Liver (tissue), 3 donors: ENCODE results near the gene BRSK2.

Source experiments
- ATF3 ChIP-seq: IDR thresholded peaks from 2 replicates; pipeline ENCODE4 v1.6.1; 2016; ENCODE audit warnings: antibody characterized with exemption
- RAD21 ChIP-seq, 2 donors: IDR thresholded peaks; 2 replicates each; pipeline ENCODE4 v1.6.1; 2016; ENCODE audit warnings: antibody characterized with exemption in 2 of 2, mild to moderate bottlenecking in 2 of 2
- RXRA ChIP-seq, 2 donors: IDR thresholded peaks; 2 replicates each; pipeline ENCODE4 v1.6.1; 2017 to 2018; ENCODE audit warnings: antibody characterized with exemption in 2 of 2, mild to moderate bottlenecking in 1 of 2
- SP1 ChIP-seq: IDR thresholded peaks from 2 replicates; pipeline ENCODE4 v1.6.1; 2018; ENCODE audit warnings: antibody characterized with exemption, mild to moderate bottlenecking
- TF ChIP-seq, protein P1 (sequence below): fragments of 150-350 bp; IDR thresholded peaks from 2 replicates; pipeline ENCODE4 v1.5.1; 2017; ENCODE audit warnings: improper control_type of control experiment, low read depth, low read length; ENCODE audit not compliant: missing input control
- TF ChIP-seq, protein P2 (sequence below): IDR thresholded peaks from 2 replicates; pipeline ENCODE4 v1.6.1; 2016; ENCODE audit warnings: antibody characterized with exemption, mild to moderate bottlenecking
- donor health status: healthy.
- donor health status: healthy.

GRCh38 chr11:1450949-1451710 lies 61.4 kb downstream of the BRSK2 start:
- TF ChIP-seq, protein P1, sequence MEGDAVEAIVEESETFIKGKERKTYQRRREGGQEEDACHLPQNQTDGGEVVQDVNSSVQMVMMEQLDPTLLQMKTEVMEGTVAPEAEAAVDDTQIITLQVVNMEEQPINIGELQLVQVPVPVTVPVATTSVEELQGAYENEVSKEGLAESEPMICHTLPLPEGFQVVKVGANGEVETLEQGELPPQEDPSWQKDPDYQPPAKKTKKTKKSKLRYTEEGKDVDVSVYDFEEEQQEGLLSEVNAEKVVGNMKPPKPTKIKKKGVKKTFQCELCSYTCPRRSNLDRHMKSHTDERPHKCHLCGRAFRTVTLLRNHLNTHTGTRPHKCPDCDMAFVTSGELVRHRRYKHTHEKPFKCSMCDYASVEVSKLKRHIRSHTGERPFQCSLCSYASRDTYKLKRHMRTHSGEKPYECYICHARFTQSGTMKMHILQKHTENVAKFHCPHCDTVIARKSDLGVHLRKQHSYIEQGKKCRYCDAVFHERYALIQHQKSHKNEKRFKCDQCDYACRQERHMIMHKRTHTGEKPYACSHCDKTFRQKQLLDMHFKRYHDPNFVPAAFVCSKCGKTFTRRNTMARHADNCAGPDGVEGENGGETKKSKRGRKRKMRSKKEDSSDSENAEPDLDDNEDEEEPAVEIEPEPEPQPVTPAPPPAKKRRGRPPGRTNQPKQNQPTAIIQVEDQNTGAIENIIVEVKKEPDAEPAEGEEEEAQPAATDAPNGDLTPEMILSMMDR = no peak
- TF ChIP-seq, protein P2, sequence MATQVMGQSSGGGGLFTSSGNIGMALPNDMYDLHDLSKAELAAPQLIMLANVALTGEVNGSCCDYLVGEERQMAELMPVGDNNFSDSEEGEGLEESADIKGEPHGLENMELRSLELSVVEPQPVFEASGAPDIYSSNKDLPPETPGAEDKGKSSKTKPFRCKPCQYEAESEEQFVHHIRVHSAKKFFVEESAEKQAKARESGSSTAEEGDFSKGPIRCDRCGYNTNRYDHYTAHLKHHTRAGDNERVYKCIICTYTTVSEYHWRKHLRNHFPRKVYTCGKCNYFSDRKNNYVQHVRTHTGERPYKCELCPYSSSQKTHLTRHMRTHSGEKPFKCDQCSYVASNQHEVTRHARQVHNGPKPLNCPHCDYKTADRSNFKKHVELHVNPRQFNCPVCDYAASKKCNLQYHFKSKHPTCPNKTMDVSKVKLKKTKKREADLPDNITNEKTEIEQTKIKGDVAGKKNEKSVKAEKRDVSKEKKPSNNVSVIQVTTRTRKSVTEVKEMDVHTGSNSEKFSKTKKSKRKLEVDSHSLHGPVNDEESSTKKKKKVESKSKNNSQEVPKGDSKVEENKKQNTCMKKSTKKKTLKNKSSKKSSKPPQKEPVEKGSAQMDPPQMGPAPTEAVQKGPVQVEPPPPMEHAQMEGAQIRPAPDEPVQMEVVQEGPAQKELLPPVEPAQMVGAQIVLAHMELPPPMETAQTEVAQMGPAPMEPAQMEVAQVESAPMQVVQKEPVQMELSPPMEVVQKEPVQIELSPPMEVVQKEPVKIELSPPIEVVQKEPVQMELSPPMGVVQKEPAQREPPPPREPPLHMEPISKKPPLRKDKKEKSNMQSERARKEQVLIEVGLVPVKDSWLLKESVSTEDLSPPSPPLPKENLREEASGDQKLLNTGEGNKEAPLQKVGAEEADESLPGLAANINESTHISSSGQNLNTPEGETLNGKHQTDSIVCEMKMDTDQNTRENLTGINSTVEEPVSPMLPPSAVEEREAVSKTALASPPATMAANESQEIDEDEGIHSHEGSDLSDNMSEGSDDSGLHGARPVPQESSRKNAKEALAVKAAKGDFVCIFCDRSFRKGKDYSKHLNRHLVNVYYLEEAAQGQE = peak; percentile 96
- TF ChIP-seq ATF3 = no peak
- no peak for TF ChIP-seq RXRA (IDR thresholded peaks at IDR 0.05)
- no peak for TF ChIP-seq RAD21 (IDR thresholded peaks at IDR 0.05)
- TF ChIP-seq SP1 = no peak
